ENCODE results near the gene SSH2.

- TF ChIP-seq GATA3 (IDR thresholded peaks at IDR 0.05; ENCODE audit: low read depth, low read length) (no peak), GATA2 (IDR thresholded peaks at IDR 0.05; ENCODE audit: low read depth, low read length) (no peak)
These were observed 315.5 kb downstream of the SSH2 start for GRCh38 chr17:29614349-29615047.
